BLaER1 treated with 17β-estradiol and CSF1 and Interleukin-3, amounts not matched to agents 10 nM and 100 nM (cell line): ENCODE results near the gene OTOS.

Experiments used
- H3K27ac ChIP-seq, 11 experiments: shearing (Covaris generic); formaldehyde crosslinking; 2 replicates each; pipeline ENCODE4 v1.8.1; 2022
- H3K27me3 ChIP-seq, 11 experiments: shearing (Covaris generic); formaldehyde crosslinking; 2 replicates each; pipeline ENCODE4 v1.8.1; 2022
- H3K36me3 ChIP-seq, 11 experiments: shearing (Covaris generic); formaldehyde crosslinking; 2 replicates each; pipeline ENCODE4 v1.8.1; 2022
- H3K4me1 ChIP-seq, 10 experiments: shearing (Covaris generic); formaldehyde crosslinking; 2 replicates each; pipeline ENCODE4 v1.8.1; 2022
- H3K4me2 ChIP-seq, 11 experiments: shearing (Covaris generic); formaldehyde crosslinking; 2 replicates each; pipeline ENCODE4 v1.8.1; 2022
- H3K4me3 ChIP-seq, 10 experiments: shearing (Covaris generic); formaldehyde crosslinking; 2 replicates each; pipeline ENCODE4 v1.8.1; 2022
- H3K9ac ChIP-seq, 11 experiments: shearing (Covaris generic); formaldehyde crosslinking; 2 replicates each; pipeline ENCODE4 v1.8.1; 2022
- H3K9me3 ChIP-seq, 11 experiments: shearing (Covaris generic); formaldehyde crosslinking; replicated peaks in 1 of 11; 2 replicates each; pipeline ENCODE4 v1.8.1; 2022
- H4K20me1 ChIP-seq, 11 experiments: shearing (Covaris generic); formaldehyde crosslinking; 2 replicates each; pipeline ENCODE4 v1.8.1; 2022
- Cebpa-rat ChIP-seq, 11 experiments: shearing (Covaris generic); IDR thresholded peaks; 2 replicates each; pipeline ENCODE4 v1.8.1; 2022

OTOS gene

DNA sequence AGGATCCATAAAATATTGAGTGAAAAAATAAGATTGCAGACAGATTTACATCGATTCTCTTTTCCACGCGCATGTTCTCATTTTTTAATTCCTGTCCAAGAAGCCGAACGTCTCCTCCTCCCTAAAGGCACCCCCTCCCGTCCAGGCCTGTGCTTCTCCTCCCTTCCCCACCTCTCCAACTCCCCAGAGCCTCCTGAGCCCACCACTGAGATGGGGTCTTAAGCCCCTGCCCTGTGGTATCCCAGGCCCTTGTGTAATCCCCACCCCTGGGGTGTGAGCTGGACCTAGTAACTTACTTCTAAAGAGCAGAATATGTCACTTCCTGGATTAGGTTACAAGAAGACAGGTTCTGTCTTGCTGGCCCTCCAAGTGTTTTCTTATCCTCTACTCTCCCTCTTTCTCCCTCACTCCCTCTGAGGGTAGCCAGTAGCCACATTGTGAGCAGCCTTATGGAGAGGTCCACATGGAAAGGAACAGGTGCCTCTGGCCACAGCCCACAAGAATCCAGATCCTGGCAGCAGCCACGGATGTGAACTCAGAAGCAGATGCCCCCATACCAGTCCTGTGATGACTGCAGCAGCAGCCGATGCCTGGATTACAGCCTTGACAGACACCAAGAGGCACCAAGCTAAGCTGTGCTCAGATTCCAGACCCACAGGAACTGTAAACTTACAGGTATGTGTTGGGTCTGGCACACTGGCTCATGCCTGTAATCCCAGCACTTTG is 39.6 kb upstream of the OTOS start:
- Histone ChIP-seq H3K4me1 (no peaks in the 10 kb centered on the region), H3K4me3 (no peak overlapping the region), H3K27me3 (no peaks in the 10 kb centered on the region), H3K4me2 (no peak overlapping the region), H3K36me3 (no peaks in the 10 kb centered on the region), H3K9me3 (no peaks in the 10 kb centered on the region), H3K27ac (no peak overlapping the region), H3K9ac (no peak overlapping the region), H4K20me1 (no peaks in the 10 kb centered on the region)
- no peak for TF ChIP-seq Cebpa-rat (IDR thresholded peaks at IDR 0.05)

DNA sequence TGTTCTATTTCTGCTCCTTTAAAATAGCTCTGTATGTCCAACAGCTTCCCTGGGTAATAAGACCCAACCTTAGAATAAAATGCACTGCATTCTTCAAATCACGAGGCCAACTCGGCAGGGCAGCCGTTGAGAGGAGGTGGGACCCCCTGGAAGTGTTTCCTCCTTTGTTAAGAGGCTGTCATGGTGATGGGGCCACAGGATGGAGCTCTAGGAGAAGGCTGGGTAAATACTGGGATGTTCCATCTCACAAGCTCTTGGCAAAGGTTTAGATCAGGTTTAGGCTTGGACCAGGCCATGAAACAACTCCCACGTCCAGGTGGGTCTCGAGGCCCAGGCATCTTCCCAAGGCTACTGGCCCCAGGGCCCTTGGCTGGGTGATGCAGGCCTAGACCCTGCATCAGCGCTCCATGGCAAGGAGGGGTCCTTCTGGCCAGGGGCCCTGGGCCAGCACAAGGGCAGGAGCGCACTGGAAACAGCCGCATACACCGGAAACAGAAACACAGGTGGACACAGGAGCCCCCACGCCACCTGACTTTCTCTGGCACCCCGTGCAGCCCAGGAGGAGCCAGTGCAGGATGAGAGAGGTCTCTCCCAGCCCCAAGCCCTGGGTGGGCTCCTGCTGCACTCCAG is 38.8 kb upstream of the OTOS start:
- Histone ChIP-seq H3K27ac (no peak overlapping the region), H4K20me1 (no peaks in the 10 kb centered on the region), H3K36me3 (no peaks in the 10 kb centered on the region), H3K9ac (no peak overlapping the region), H3K4me1 (no peaks in the 10 kb centered on the region), H3K27me3 (no peaks in the 10 kb centered on the region), H3K4me2 (no peak overlapping the region), H3K4me3 (no peak overlapping the region), H3K9me3 (no peaks in the 10 kb centered on the region)
- TF ChIP-seq Cebpa-rat (IDR thresholded peaks at IDR 0.05), result no peak

DNA sequence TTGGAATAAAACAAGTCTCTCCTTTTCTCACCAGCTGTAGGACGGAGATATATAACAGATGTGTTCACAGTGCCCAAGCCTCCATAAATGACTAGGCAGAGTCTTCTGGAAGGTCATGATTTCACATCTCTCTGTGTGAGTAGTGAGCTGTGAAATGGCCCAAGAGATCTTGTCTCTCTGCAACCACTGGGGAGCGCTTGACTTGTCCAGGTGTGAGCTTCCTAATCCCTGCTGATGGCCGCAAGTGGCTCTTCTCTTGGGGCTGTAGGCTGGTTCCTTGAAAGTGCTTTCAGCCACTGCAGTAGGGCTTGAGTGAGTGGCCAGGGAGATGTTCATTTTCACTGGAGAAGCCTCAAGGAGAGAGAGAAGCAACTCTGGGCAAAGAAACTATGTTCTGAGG is 38.1 kb upstream of the OTOS start:
- H3K9ac ChIP-seq, result no peak overlapping the region
- H3K27ac ChIP-seq, result no peak overlapping the region
- H3K36me3 ChIP-seq, result no peaks in the 10 kb centered on the region
- no peak overlapping the region for H3K4me3 ChIP-seq
- H3K4me1 ChIP-seq, result no peaks in the 10 kb centered on the region
- H4K20me1 ChIP-seq, result no peaks in the 10 kb centered on the region
- TF ChIP-seq Cebpa-rat (IDR thresholded peaks at IDR 0.05), result no peak
- H3K9me3 ChIP-seq, result peaks cover 0 to 4% (median 0%) of the 10 kb centered on the region in 11 experiments; a peak in 6 of 22 replicates
- no peak overlapping the region for H3K4me2 ChIP-seq
- no peaks in the 10 kb centered on the region for H3K27me3 ChIP-seq

DNA sequence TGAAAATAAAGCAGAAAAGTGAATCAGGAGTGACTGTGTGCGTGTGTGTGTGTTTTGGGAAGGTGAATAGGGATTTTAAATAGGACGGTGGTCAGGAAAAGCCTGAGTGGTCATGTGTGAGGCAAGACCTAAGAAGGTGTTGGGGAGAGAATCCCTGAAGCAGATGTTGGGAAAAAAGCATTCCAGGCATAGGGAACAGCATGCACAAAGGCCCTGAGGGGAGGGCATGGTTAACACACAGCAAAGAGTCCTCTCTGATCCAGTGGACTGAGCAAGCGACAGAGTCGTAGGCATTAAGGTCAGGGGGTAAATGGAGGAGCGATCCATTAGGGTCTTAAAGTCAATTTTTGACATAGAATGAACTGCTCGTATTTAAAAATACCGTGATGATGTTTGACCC is 34.0 kb upstream of the OTOS start:
- H3K27ac ChIP-seq, result no peak overlapping the region
- no peak overlapping the region for H3K9ac ChIP-seq
- no peaks in the 10 kb centered on the region for H3K4me1 ChIP-seq
- no peak for TF ChIP-seq Cebpa-rat (IDR thresholded peaks at IDR 0.05)
- H4K20me1 ChIP-seq, result no peaks in the 10 kb centered on the region
- no peak overlapping the region for H3K4me3 ChIP-seq
- peaks cover 15 to 27% (median 20%) of the 10 kb centered on the region in 11 experiments for H3K9me3 ChIP-seq
- H3K36me3 ChIP-seq, result no peaks in the 10 kb centered on the region
- H3K27me3 ChIP-seq, result no peaks in the 10 kb centered on the region
- H3K4me2 ChIP-seq, result no peak overlapping the region

DNA sequence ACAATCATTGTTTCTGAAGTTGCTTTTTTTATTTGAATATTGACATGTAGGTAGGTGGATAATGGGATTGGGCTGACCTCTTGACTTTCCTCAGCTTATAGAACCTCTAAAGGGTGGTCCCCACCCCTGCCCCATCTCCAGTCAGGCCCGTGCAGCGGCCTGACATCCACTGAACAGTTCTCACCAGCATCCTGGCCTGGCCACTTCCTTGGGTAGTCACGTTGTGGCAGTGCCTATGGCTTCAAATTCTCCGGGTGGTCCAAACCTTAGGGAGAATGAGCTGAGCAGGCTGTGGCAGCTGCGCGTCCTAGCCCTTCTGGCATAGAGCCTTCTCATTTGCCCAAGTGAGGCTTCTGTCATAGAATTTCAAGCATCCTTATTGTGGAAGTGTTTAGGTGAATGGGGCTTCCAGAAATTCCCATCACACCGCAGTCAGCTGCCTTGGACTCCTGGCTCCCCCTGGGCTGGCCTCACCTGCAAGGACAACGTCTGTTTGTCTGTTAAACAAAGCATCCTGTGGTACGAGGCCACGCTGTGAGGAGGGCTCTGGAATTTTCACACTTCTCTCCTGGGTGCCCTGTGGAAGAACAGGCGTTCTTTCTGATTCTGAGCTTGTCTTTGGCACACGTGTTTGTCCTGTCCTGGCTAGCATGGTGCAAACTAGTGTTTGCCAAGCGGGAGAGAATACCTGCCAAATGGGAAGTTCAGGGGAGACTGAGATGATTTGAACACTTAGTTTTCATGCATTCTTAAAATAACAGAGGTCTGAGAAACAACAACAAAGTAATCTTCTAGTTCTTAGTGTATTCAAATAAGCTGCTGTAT is 31.8 kb upstream of the OTOS start:
- H3K4me3 ChIP-seq, result no peak overlapping the region; a peak in 1 of 20 replicates
- no peaks in the 10 kb centered on the region for H3K36me3 ChIP-seq
- no peak overlapping the region for H3K4me2 ChIP-seq
- H3K27ac ChIP-seq, result no peak overlapping the region
- H3K9ac ChIP-seq, result no peak overlapping the region
- no peak for TF ChIP-seq Cebpa-rat (IDR thresholded peaks at IDR 0.05)
- no peaks in the 10 kb centered on the region for H4K20me1 ChIP-seq
- no peaks in the 10 kb centered on the region for H3K4me1 ChIP-seq
- H3K9me3 ChIP-seq, result peaks cover 15 to 27% (median 20%) of the 10 kb centered on the region in 11 experiments
- H3K27me3 ChIP-seq, result no peaks in the 10 kb centered on the region

DNA sequence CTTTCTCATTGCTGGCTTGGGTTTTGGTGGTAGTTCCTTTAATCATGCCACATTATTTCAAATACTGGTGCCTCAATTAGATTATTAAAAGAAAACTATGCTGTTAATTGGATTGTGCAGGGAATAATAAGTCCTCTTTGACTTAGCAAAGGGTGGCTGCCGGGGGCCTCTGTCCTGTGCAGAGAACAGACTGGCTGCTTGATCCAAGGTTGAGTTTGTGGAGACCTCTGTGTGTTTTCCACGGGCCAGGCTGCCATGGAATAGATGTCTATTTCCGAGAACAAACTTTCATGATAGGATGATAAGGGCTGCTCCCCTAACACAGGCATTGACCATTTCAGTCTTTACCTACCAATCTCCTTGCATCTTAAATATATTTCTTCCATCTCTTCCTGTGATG is 30.4 kb upstream of the OTOS start:
- Histone ChIP-seq H3K36me3 (no peaks in the 10 kb centered on the region), H4K20me1 (no peaks in the 10 kb centered on the region), H3K4me2 (no peak overlapping the region), H3K27me3 (no peaks in the 10 kb centered on the region), H3K9me3 (peaks cover 15 to 32% (median 22%) of the 10 kb centered on the region in 11 experiments), H3K4me3 (no peak overlapping the region), H3K4me1 (no peaks in the 10 kb centered on the region), H3K9ac (no peak overlapping the region), H3K27ac (no peak overlapping the region)
- TF ChIP-seq Cebpa-rat (IDR thresholded peaks at IDR 0.05), result no peak

DNA sequence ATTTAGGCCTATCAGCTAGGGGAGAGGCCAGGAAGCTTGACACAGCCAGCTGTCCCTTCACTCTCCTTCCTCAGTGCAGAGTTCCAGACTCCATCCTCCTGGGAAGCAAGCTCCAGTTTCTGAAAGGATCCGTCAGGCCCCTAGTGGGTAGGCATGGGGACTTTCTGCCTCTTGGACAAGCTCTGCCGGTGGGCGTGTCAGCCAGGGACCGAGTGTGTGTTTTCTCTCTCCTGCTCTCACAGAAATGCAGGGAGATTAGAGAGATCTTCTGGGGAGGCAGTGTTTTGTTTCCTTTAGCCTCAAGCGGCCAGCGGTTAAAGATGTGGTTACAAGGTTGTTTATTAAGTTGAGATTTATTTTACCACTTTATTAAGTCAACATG is 29.9 kb upstream of the OTOS start:
- Histone ChIP-seq H3K4me1 (no peaks in the 10 kb centered on the region), H3K4me2 (no peak overlapping the region), H3K4me3 (no peak overlapping the region), H3K36me3 (no peaks in the 10 kb centered on the region), H4K20me1 (no peaks in the 10 kb centered on the region), H3K9ac (no peak overlapping the region), H3K27me3 (no peaks in the 10 kb centered on the region), H3K27ac (no peak overlapping the region), H3K9me3 (peaks cover 15 to 37% (median 22%) of the 10 kb centered on the region in 11 experiments)
- no peak for TF ChIP-seq Cebpa-rat (IDR thresholded peaks at IDR 0.05)

DNA sequence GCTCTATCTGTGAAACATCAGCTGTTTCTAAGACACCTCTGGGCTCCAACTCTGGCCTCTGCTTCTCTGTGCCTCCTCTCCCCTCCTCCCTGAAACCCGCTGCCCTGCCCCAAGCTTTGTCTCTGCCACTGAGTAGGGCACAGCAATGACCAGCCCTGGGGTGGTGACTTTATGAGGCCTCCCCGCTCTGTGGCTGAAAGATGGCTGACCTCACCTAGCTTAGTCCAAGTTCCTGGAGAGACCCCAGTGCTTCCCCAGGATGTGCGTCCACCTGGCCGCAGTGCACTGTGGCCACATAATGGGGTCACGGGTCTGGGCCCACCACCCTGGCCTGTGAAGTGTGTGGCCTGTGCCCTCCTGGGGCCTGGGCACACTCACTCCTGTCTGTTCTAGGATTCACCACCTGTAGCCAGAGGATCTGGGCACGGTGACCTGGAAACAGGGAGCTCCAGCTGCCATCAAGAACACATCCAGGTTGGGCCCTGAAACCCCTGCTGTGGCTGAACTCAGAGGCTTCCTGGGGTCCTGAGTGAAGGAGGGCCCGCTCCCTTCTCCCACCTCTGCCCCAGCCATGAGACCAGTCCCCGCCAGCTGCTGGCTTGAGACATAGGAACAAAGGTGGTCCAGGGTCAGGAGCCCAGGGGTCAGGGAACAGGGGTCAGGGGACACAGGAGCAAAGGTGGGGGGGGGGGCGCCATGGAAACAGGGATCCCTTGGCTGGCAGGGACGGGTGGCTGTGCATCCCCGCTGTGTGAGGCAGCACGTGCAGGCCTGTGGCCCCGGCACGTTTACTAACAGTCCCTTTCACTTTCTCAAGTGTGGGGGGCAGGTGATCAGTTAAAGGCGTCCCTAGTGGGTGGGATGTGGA is 29.3 kb upstream of the OTOS start:
- Histone ChIP-seq H4K20me1 (no peaks in the 10 kb centered on the region), H3K4me3 (no peak overlapping the region), H3K9me3 (peaks cover 15 to 42% (median 22%) of the 10 kb centered on the region in 11 experiments), H3K27ac (no peak overlapping the region; a peak in 1 of 22 replicates), H3K27me3 (no peaks in the 10 kb centered on the region), H3K9ac (no peak overlapping the region), H3K4me2 (no peak overlapping the region), H3K36me3 (no peaks in the 10 kb centered on the region), H3K4me1 (no peaks in the 10 kb centered on the region)
- no peak for TF ChIP-seq Cebpa-rat (IDR thresholded peaks at IDR 0.05)
